ENCODE data around the gene JOSD2. TPM values are rescaled to one million over a fixed set of nuclear protein-coding genes. Genes with fewer than 3 reads are reported as not detected.

Gene JOSD2
- total and polyA plus RNA-seq, 9 of the 15 experiments (the other 6 are each of a cell fraction or from before 2014, with no cell fraction given): 0.06 to 14.4 (median 3.1) TPM

GRCh38 chr19:50558449-50558848 is 47.5 kb upstream of the JOSD2 start:
- DNase-seq (ENCODE audit: extremely low read depth in 1 of 4, low spot score in 3 of 4): no peak
- intact Hi-C loops (cut with micrococcal nuclease): no loop called here
- CTCF ChIA-PET (ENCODE audit: low intra/inter-chr PET ratio): no interaction called here

More at GRCh38 chr19:50558449-50558848, 47.5 kb upstream of the JOSD2 start:
- Histone ChIP-seq H3K79me2 (ENCODE audit: control insufficient read depth, insufficient read depth, low read length) (no peaks in the 10 kb centered on the region), H4K20me1 (replicated peaks; ENCODE audit: control insufficient read depth, insufficient read depth, low read length) (peaks cover 2% of the 10 kb centered on the region), H3K9ac (ENCODE audit: insufficient read depth in 1 of 2, low read depth in 2 of 2, low read length in 2 of 2) (peak overlapping the region in 1 of 2 experiments; percentile 52; a peak in 2 of 4 replicates), H3K27me3 (ENCODE audit: control insufficient read depth in 2 of 2, insufficient read depth in 2 of 2, low read length in 2 of 2) (peaks cover 0 to 13% of the 10 kb centered on the region in 2 experiments; a peak in 2 of 5 replicates), H2AFZ (ENCODE audit: low read depth, low read length) (no peak overlapping the region), H3K27ac (ENCODE audit: extremely low read depth, low read depth, low read length) (no peak overlapping the region), H3K9me3 (replicated peaks; ENCODE audit: control insufficient read depth, insufficient read depth, low read depth, low read length) (no peaks in the 10 kb centered on the region), H3K9me1 (ENCODE audit: control insufficient read depth, insufficient read depth, low read length) (no peaks in the 10 kb centered on the region), H3K4me3 (no peak overlapping the region), H3K4me1 (replicated peaks in 1 of 2; ENCODE audit: control insufficient read depth in 2 of 2, insufficient read depth in 2 of 2, low read length in 2 of 2) (peaks cover 18 to 29% of the 10 kb centered on the region in 2 experiments), H3K4me2 (ENCODE audit: insufficient read depth, low read length) (no peak overlapping the region), H3K36me3 (ENCODE audit: control insufficient read depth, insufficient read depth, low read length) (no peaks in the 10 kb centered on the region)
- FAIRE-seq (peak; percentile 42), ATAC-seq (no peak)
- 81% methylated on average over 13 of the region's 13 CpGs for WGBS (ENCODE audit: insufficient coverage, low coverage, missing lambda C conversion rate)
- in situ Hi-C loops (cut with MboI): no loop called here
- no peak for TF ChIP-seq ZBTB26 (CRISPR knock-in tag; IDR thresholded peaks at IDR 0.05)
- TF ChIP-seq MLLT1 (IDR thresholded peaks at IDR 0.05): 0 out of 4 replicates have a peak, but pooled peaks of 1 of the 2 experiments have one; percentile 30
- TF ChIP-seq ZSCAN32 (CRISPR knock-in tag; IDR thresholded peaks at IDR 0.05): no peak
- no peak for TF ChIP-seq RBM17 (IDR thresholded peaks at IDR 0.05; ENCODE audit: borderline replicate concordance, low read depth, low read length)
- no peak for TF ChIP-seq CBFB (CRISPR knock-in tag; IDR thresholded peaks at IDR 0.05)
- 0 out of 2 replicates have a peak, but pooled peaks have one; percentile 27 for TF ChIP-seq MAX (CRISPR knock-in tag; IDR thresholded peaks at IDR 0.05)
- no TSS peak for BruUV-seq (replicated peaks)
- POLR2A ChIA-PET: no interaction called here
